ENCODE measurements around the gene SLC35F6. TPM values are rescaled to one million over a fixed set of nuclear protein-coding genes. Genes with fewer than 3 reads are reported as not detected.
A peak's percentile ranks its signal among the peaks of the same experiment; 100 is the strongest.

Gene SLC35F6
- total RNA-seq (10 to 100 TPM; 13.1 to 53.5 (median 26.8) TPM), polyA plus RNA-seq (10 to 100 TPM; 11.1 to 27.3 TPM)
- long read RNA-seq, donor 1, transcript SLC35F6-201 (6 exons, 3,898 nt): major isoform, 31 of 39 reads
- long read RNA-seq, donor 1, partial matches to known transcripts: 2 of 39 reads
- long read RNA-seq, donor 1, other reads (novel, unspliced or antisense): 4 of 39 reads
- long read RNA-seq, donor 2, transcript SLC35F6-201 (6 exons, 3,898 nt): major isoform, 6 of 12 reads
- long read RNA-seq, donor 2, partial matches to known transcripts: 6 of 12 reads
- long read RNA-seq, donor 2, other reads (novel, unspliced or antisense): 0 of 12 reads
- long read RNA-seq, donor 3, transcript SLC35F6-201 (6 exons, 3,898 nt): major isoform, 10 of 11 reads
- long read RNA-seq, donor 3, partial matches to known transcripts: 0 of 11 reads
- long read RNA-seq, donor 3, other reads (novel, unspliced or antisense): 1 of 11 reads

GRCh38 chr2:26764078-26764887 lies at the start of gene SLC35F6:
SLC35F6 (plus strand) TSS chr2:26764284; CDS start chr2:26764350, 66 bp downstream.
- WGBS, 3 donors: 0 to 1% (median 0%) methylated on average over 60 to 68 of the region's 68 CpGs
- TF ChIP-seq POLR2A (IDR thresholded peaks at IDR 0.05) (peak; percentile 87), EP300 (IDR thresholded peaks at IDR 0.05) (no peak), CTCF (IDR thresholded peaks at IDR 0.05) (no peak)
- Histone ChIP-seq H3K4me3 (peak within 1 kb of the TSS; percentile 71), H3K27ac (peak within 1 kb of the TSS; percentile 69 to 81), H3K4me1 (ENCODE audit: insufficient read depth) (peaks cover 9% of the 10 kb centered on the region), H3K36me3 (no peaks in the 10 kb centered on the region), H3K9me3 (no peaks in the 10 kb centered on the region), H3K27me3 (no peaks in the 10 kb centered on the region)
- peak; percentile 77 to 89 (median 84) for DNase-seq
- intact Hi-C loops (cut with DNase I): no loop called here

DNA sequence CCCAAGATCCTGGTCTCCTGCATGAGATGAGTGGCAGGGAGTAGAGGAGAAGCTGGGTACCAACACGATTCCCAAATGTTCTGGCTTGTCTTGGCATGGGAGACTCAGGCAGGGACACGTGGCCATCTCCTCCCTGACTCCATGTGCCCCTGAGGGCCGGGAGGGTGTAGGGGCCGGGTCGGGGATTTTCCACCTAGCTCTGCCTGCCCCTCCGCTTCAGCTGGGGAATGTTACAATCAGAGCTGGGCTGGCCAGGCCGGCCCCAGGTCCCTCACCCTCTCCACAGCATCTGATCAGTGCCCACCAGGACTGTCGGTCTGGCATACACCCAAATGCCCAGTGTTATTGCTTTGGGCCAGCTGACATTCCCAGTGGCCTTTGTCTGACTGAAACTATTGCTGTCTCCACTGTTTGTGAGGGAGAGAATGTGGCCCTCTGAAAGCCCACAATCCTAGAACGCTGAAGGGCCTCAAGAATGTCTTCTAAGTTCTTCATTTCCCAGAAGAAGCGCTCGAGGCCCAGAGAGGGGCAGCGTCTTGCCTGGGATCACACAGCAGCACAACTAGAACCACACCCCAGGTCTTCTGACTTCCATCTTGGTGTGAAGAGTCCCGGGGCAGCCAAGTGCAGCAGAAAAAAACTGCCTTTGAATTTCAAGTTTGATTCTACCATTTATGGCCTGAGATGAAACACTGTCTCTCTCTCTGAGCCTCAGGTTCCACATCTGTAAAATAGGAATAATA lies 48.4 kb upstream of the SLC35F6 start:
- H3K4me3 ChIP-seq: no peak overlapping the region
- H3K4me1 ChIP-seq (ENCODE audit: insufficient read depth): peaks cover 12% of the 10 kb centered on the region
- TF ChIP-seq CTCF (IDR thresholded peaks at IDR 0.05) (no peak), EP300 (IDR thresholded peaks at IDR 0.05) (no peak), POLR2A (IDR thresholded peaks at IDR 0.05) (no peak)
- WGBS, 3 donors: 85 to 88% (median 86%) methylated on average over 13 of the region's 13 CpGs
- no peak overlapping the region for H3K27ac ChIP-seq
- H3K36me3 ChIP-seq: no peaks in the 10 kb centered on the region
- intact Hi-C loops (cut with DNase I): no loop called here
- no peaks in the 10 kb centered on the region for H3K9me3 ChIP-seq
- H3K27me3 ChIP-seq: no peaks in the 10 kb centered on the region
- no peak for DNase-seq

GRCh38 chr2:26716340-26716739 lies 47.7 kb upstream of the SLC35F6 start:
- H3K4me1 ChIP-seq (ENCODE audit: insufficient read depth): peaks cover 18% of the 10 kb centered on the region
- H3K9me3 ChIP-seq: no peaks in the 10 kb centered on the region
- 96 to 99% (median 97%) methylated on average over 3 of the region's 3 CpGs for WGBS, 3 donors
- no peak overlapping the region for H3K27ac ChIP-seq
- no peaks in the 10 kb centered on the region for H3K27me3 ChIP-seq
- no peak for DNase-seq
- intact Hi-C loops (cut with DNase I): no loop called here
- no peaks in the 10 kb centered on the region for H3K36me3 ChIP-seq
- no peak overlapping the region for H3K4me3 ChIP-seq
- no peak for TF ChIP-seq CTCF (IDR thresholded peaks at IDR 0.05)
- no peak for TF ChIP-seq EP300 (IDR thresholded peaks at IDR 0.05)
- no peak for TF ChIP-seq POLR2A (IDR thresholded peaks at IDR 0.05)

- intact Hi-C loops (cut with DNase I): no loop called here
Measured at GRCh38 chr2:26716769-26717168, 47.3 kb upstream of the SLC35F6 start.

More at GRCh38 chr2:26716769-26717168, 47.3 kb upstream of the SLC35F6 start:
- no peaks in the 10 kb centered on the region for H3K27me3 ChIP-seq
- DNase-seq: no peak
- 94 to 98% (median 97%) methylated on average over 2 of the region's 2 CpGs for WGBS, 3 donors
- H3K4me1 ChIP-seq (ENCODE audit: insufficient read depth): peaks cover 21% of the 10 kb centered on the region
- no peak overlapping the region for H3K4me3 ChIP-seq
- TF ChIP-seq EP300 (IDR thresholded peaks at IDR 0.05): no peak
- TF ChIP-seq POLR2A (IDR thresholded peaks at IDR 0.05): no peak
- TF ChIP-seq CTCF (IDR thresholded peaks at IDR 0.05): no peak
- H3K36me3 ChIP-seq: no peaks in the 10 kb centered on the region
- H3K27ac ChIP-seq: no peak overlapping the region
- no peaks in the 10 kb centered on the region for H3K9me3 ChIP-seq

Data from ovary (tissue), 10 donors.